GM18861 (cell line): ENCODE data around the gene POP5.
"Not testable (repeated sequence)": the region's sequence is repeated elsewhere in the genome, so short reads cannot be mapped to it uniquely, and the experiment has no call there.

ENCODE experiments used
- ATAC-seq: cut with Tn5 transposase; IDR thresholded peaks from one replicate; pipeline ENCODE4 v1.9.1; 2021; ENCODE audit not compliant: unreplicated experiment

Gene POP5, protein sequence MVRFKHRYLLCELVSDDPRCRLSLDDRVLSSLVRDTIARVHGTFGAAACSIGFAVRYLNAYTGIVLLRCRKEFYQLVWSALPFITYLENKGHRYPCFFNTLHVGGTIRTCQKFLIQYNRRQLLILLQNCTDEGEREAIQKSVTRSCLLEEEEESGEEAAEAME

DNA sequence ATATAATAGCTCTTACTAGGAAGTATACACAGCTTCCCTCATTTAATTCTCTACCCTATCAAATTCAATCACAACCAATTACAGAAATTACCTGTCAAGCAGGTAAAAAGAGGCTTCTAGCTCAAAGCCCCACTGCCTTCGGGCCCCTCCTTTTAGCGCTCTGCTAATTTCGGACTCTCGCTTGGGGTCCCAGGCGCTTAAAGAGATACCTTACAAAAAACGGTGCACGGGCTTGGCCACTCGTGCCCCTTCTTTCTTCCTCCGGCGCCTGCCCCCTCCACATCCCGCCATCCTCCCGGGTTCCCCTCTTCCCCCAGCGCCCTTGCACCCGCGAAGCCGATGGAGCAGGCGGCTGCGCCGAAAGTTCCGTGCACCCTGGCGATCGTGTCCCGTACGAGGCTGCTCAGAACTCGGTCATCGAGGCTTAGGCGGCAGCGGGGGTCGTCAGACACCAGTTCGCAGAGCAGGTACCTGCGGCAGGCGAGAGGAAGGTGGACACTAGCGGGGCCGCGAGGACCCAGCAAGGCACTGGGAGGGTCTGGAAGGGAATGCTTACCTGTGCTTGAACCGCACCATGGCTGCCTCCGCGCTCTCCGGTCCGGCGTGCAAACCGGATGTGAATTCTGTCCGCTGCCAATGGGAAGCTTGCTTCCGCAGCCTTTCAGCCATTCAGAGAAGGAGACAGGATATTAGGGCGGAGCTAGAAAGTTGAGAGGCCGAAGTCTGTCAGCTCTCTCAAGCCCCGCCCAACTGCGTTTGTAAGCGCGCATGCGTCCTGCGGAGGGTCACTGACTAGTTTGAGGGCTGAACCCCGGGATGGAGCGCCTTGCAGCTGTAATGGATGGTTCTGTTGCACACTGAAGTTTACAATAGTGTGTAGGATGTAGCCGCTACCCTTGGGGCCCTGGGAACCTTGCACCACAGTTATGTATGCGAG is at the start of gene POP5:
Gene POP5, minus strand, starts transcription at position 616 of the 937 bp plus-strand sequence. Its CDS starts 40 bp downstream, at position 576.
- peak; percentile 89 for ATAC-seq

DNA sequence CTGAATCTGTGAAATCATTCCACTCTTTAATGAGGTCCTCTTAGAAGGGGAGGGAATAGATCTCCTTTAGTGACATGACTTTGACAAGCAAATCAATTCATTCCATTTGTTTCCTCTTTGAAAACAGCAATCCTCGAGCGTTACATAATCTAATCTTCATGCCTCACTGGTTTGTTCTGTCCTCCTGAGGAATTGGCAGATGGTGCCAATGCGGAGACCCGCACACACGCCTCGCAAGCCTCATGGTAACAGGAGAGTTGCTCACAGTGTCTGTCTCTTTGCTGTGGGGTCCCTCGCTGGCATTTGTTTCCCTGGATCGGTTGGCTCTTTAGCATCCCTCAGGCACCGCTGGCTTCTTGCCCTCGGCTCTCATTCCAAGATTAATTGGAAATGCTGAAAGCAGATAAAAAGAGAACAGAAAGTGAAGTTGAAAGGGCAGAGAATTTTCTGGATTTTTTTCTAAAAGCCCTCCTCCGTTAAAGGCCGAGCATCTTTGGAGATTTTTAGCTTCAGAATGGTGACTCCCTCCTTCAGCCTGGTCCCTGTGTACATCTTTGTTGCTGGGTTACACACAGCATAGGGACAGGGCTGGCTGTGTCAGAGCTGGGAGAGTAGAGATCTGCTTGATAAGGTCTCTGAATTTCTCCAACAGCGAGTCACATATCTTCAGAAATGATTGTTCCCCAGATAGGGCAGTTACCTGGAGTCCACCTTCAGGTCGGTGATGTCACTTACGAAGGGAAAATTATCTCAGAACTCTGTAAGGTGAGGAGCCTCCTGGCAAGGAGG is 49.1 kb upstream of the POP5 start:
- ATAC-seq, result no peak

DNA sequence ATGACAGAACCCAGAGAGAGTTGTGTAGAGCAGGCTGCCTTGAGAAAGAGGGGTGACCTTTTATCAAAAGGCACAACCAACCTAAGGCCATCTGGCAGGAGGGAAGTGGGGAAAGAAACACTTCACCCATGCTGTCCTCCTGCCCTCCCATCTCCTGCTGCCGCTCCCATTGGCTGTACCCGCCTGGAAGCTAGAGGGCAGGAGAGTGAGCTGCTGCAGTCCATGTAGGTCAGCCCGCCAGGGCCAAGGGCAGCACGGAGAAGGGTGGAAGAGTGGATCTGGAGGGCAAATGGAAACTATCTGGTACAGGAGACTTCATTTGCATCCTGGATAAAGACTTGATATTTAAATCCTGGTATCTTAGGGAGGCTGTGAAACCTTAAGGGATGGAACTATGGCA is 47.7 kb upstream of the POP5 start:
- no peak for ATAC-seq

DNA sequence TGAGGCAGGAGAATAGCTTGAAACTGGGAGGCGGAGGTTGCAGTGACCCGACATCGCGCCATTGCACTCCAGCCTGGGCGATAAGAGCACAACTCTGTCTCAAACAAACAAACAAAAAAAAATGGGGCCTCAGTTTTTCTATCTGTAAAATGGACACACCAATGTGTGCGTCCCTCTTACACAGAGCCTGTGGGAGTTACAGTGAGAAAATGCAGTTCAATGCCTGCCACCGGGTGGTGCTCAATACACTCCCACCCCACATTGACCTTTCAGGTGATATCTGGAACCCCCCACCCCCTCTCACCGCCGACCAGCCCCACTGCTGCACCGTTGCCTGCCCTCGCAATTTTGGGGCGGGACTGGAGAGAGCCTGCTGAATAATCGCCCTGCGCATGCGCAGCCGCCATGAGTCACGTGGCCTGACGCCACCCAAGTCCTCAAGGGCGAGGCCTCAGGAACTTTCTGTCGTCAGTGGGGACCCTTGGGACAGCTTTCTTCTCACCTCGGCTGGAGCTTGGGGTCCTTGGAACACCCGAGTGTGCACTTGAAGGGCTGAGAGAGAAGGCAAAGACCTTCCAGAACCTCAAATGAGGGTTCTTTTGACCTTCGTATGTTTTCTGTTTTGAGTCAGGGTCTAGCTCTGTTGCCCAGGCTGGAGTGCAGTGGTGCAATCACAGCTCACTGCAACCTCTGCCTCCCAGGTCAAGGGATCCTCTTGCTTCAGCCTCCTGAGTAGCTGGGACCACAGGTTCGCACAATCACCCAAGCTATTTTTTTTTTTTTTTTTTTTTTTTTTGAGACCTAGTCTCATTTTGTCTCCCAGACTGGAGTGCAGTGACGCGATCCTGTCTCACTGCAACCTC is 44.6 kb upstream of the POP5 start:
- no peak for ATAC-seq

DNA sequence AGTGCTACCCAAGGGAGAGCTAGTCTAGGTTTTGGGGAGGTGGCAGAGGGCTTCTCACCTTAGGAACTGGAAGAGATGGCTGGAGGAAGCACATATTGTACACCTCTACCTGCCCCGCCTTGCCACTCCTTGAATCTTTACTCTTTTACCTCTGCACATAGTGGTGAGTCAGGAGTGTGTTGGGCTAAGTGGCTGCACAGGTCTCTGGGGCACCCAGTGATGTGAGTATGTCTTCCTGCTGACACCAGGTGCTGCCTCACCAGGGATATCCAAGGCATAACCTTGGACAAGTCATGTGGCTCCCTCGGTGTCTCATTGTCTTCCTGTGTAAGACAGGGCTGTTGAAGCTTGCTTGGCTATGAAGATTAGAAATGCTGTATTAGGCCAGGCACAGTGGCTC is 39.4 kb upstream of the POP5 start:
- ATAC-seq, result no peak

DNA sequence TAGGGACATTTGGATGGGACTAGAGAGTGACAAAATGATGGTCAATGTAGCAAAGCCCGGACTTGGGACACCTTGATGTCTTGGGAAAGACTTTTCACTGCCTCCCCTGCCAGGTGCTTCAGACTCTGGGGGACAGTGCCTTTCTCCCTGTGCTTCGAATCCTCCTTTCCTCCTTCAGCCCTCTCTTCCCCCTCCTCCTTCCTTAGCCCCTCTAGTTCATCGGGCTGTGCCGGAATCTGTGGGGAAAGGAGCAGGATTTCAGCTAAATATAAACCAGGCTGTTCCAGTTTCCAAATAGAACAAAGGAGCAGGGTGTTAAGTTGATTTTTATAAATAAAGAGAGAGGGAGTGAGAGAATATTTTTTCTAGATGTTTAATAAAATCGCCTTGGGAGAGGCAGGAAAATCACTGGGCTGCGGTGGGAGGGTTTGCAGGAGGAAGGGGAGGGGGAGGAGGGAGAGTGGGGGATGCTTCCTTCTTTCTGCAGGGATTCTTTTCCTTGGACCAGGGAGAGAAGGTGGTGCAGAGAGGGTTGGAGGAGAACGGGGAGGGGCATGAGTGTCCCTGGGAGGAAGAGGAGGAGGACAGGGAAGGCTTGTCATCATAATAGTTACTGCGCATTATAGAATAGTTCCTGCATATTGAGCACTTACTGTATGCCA is 37.9 kb upstream of the POP5 start:
- no peak for ATAC-seq

DNA sequence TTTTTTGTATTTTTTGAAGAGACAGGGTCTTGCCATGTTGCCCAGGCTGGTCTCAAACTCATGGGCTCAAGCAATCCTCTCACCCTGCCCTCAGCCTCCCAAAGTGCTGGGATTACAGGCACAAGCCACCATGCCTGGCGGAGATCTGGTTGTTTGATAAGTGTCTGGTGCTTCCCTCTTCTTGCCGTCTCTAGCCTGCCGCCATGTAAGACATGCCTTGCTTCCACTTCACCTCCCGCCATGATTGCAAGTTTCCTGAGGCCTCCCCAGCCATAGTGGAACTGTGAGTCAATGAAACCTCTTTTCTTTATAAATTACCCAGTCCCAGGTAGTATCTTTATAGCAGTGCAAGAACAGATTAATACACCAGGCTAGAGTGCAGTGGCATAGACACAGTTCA is 36.6 kb upstream of the POP5 start:
- not testable (repeated sequence) for ATAC-seq

DNA sequence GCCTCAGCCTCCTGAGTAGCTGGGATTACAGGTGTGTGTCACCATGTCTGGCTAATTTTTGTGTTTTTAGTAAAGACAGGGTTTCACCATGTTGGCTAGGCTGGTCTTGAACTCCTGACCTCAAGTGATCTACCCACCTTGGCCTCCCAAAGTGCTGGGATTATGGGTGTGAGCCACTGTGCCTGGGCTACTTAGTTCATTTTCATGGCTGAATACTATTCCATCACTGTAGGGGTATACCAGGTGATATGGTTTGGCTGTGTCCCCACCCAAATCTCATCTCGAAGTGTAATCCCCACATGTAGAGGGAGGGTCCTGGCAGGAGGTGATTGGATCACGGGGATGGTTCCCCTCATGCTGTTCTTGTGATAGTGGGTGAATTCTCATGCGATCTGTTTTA is 36.0 kb upstream of the POP5 start:
- not testable (repeated sequence) for ATAC-seq

DNA sequence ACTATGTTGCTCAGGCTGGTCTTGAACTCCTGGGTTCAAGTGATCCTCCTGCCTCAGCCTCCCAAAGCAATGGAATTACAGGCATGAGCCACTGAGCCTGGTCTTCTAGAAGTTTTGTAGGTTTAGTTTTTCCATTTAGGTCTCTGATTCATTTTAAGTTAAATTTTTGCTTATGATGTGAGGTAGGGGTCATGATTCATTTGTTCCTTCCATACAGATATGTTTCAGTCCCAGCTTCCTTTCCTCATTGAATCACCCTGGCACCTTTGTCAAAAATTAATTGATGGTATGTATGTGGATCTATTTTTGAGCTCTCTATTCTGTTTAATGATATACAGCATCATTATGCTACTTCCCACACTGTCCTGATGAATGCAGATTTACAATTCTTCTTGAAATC is 33.6 kb upstream of the POP5 start:
- ATAC-seq, result no peak

DNA sequence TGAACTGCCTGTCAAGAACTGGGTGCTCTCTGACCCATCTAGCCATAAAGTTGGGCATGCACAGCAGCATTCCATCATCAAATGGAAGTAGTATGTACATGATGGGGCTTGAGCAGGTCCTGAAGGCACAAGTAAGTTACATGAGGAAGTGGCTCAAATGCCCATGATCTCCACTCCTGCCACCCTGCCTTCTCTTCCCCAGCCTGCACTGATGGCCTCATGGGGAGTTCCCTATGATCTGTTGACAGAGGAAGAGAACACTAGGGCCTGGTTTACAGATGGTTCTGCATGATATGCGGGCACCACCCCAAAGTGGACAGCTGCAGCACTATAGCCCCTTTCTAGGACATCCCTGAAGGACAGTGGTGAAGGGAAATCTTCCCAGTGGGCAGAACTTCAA is 30.3 kb upstream of the POP5 start:
- not testable (repeated sequence) for ATAC-seq

DNA sequence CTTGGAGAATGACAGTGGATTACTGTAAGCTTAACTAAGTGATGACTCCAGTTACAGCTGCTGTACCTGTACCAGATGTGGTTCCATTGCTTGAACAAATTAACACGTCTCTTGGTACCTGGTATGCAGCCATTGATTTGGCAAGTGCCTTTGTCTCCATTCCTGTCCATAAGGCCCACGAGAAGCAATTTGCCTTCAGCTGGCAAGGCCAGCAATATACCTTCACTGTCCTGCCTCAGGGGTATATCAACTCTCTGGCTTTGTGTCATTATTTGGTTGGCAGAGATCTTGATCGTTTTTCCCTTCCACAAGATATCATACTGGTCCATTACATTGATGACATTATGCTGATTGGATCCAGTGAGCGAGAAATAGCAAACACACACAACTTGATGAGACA is 29.4 kb upstream of the POP5 start:
- ATAC-seq, result no peak

DNA sequence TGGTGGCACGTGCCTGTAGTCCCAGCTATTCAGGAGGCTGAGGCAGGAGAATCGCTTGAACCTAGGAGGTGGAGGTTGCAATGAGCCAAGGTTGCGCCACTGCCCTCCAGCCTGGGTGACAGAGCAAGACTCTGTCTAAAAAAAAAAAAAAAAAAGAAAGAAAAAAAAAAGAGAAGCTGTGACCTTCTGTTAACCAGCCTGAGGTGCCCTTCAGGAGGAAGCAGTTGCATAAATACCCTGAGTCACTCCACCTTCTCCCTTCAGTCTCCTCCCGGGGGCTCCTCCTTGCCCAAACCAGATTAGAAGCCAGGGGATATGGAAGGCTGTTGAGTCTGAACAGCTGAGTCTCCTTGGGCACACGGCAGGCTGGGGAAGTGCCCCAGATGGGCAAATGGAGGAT is 21.2 kb upstream of the POP5 start:
- not testable (repeated sequence) for ATAC-seq

DNA sequence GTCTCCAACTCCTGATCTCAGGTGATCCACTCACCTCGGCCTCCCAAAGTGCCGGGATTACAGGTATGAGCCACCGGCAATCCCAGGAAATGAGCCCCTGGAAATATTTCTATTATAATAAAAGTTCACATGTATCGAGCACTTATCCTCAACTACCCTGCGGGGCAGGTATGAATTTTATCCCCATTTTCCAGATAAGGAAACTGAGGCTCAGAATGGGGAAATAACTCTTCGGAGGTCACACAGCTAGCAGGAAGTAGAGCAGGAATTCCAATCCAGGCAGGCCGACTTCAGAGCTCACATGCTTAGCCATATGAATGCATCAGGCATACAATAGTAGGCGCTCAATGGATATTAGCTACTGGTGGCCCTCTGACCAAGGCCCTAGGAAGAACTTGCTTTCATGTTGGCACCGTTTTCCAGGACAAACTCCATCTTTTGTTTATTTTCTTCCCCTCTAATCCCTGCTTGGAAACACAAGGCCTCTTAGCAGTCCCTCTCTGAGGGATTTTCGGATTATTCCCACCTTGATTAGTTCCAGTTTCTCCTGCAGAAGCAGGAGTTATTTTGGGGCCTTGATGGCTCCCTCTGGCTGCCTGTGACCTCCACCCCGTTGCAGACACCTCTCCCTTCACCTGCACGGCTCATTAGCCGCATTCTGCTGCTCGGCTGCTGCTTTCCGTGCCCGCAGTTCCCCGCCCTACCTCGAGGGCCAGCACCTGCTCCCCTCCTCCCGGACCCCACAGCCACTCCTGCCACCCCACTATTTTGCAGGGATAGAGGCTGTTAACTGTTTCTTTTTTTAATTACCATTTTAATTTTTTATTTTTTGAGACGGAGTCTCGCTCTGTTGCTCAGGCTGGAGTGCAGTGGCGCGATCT is 18.7 kb upstream of the POP5 start:
- no peak for ATAC-seq

DNA sequence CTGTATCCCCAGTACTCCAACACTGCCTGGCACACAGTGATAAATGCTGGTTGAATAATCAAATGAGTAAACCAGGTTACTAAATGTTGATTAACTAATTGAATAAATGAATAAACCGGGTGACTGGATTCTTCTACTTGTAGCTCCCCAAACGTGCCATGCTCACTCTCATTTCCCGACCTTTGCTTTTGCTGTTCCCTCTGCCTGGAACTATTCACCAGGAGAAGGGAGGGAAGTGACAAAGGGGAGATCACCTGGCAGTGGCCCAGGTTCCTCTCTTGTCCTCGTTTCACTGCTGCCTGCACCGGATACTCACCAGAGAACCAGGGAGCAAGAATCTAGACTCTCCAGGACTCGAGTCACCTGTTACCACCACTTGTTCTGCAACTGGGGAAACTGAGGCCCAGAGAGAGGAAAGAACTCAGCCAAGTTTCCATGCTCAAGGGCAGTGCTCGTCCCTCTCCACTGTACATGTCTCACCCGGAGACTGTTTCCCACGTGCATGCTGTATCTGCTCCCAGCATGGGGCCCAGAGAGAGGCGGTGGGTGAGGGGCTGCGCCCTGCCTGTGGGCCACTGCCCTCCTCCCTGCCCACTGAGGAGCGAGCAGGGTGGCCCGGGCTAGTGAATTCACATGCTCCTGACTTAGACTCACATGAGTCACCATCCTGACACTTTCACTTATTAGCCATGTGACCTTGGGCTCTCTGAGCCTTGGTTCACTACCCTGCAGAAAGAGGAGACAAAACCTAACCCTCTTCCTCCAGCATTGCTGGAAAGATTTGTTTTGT is 17.7 kb upstream of the POP5 start:
- no peak for ATAC-seq

DNA sequence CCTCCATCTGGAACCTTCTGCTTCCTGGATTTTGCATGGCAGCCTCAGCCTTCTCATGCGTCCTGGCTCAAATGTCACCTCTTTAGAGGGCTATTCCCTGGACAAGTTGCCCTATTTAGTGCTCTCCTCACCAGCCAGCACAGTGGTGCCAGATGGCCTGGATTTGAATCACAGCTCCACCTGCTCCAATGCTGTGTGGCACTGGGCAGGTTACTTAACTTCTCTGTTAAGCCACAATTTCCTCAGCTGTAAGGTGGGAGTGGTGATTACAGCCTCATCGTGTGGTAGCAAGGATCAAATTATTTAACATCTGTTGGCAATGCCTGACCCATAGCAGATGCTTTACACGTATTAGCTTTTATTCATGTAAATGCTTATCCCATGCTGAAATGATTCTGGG is 16.7 kb upstream of the POP5 start:
- ATAC-seq, result no peak

DNA sequence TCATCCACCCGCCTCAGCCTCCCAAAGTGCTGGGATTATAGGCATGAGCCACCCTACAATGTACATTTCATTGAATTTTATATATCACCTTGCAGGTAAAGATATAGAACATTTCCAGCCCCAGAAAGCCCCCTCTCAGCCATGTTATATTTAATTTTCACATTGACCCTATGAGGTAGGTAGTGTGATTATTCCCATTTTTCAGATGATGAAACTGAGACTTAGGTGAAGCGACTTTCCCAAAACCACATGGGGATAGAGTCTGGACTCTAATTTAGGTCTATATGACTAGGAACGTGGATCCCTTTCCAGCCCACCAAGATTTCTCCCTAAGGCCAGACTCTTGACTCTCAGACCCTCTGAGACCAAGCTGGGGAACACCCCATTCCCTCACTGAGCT is 15.7 kb upstream of the POP5 start:
- ATAC-seq, result no peak

DNA sequence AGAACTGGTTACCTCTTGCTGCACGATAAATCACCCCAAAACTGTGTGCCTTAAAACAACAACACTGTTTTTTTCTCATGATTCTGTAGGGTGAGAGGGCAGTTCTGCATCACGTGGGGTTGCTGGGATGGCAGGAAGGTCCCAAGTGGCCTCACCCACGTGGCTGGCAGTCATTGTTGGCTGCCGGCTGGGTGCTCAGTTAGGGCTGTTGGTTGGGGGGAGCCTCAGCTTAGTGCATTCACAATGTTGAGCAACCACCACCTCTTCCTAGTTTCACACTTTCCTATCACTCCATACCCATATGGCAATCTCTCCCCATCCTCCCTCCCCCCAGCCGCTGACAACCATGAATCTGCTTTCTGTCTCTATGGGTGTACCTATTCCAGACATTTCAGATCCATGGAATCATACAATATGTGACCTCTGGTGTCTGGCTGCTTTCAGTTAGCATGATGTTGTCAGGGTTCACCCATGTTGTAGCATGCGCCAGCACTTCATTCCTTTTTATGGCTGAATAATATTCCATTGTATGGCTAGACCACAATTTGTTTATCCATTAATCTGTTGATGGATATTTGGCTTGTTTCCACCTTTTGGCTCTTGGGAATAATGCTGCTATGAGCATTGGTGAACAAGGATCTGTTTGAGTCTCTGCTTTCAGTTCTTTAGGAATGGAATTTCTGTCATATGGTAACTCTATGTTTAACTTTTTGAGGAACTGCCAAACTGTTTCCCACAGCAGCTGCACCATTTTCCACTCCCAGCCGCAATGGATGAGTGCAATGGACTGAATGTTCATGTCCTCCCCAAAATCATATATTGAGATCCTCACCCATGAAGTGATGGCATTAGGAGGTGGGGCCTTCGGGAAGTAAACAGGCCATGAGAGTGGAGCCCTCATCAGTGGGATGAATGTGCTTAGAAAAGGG is 11.2 kb upstream of the POP5 start:
- ATAC-seq, result no peak
